Endothelial cell of umbilical vein (primary cell): Measurements from ENCODE around the gene ENAH. TPM values are rescaled to one million over a fixed set of nuclear protein-coding genes. Genes with fewer than 3 reads are reported as not detected.

Source experiments
- BruUV-seq: library from RNA; stranded (reverse); fragments of 400-500 nt; replicated peaks from 2 replicates; lab custom pipeline; 2021; lab: Mats Ljungman, UMichigan
- CTCF ChIA-PET: fragments of 300-600, 350-600 bp; sonication (Branson Sonifier 250); formaldehyde crosslinking; loops from one replicate; lab custom pipeline; 2021; ENCODE audit warnings: antibody characterized with exemption, inconsistent platforms; lab: Charles Lee
- POLR2A ChIA-PET: fragments of 300-600, 350-600 bp; sonication (Branson Sonifier 250); formaldehyde crosslinking; loops from one replicate; lab custom pipeline; 2021; ENCODE audit warnings: antibody characterized with exemption, inconsistent platforms; lab: Charles Lee
- DNase-seq: peaks from one replicate; pipeline ENCODE4 v3.0.0-alpha.2; 2011; ENCODE audit warnings: low read depth, low spot score
- FAIRE-seq: peaks from 2 replicates; lab custom pipeline; 2011; peaks lifted over from hg19 to GRCh38; lab: Jason Lieb, UNC
- H2AFZ ChIP-seq: 2 replicates; pipeline ENCODE4 v1.6.0; 2012; ENCODE audit warnings: low read depth, low read length, control low read depth, inconsistent platforms
- H3K27ac ChIP-seq: 2 replicates; pipeline ENCODE4 v1.5.1; 2011; ENCODE audit warnings: low read depth, mild to moderate bottlenecking, control low read depth, low read length, moderate library complexity; ENCODE audit not compliant: insufficient read depth
- H3K27me3 ChIP-seq, 2 experiments: 2 replicates each; pipeline versions ENCODE4 v1.6.0 to v1.6.1; 2011; ENCODE audit warnings: low read length in 2 of 2, mixed read lengths in 1 of 2; ENCODE audit not compliant: control insufficient read depth in 2 of 2, insufficient read depth in 2 of 2
- H3K36me3 ChIP-seq, 2 experiments: 2 replicates in 1 of 2; 3 replicates in 1 of 2; pipeline ENCODE4 v1.5.1; 2011; ENCODE audit warnings: low read length in 2 of 2, mild to moderate bottlenecking in 1 of 2, moderate library complexity in 1 of 2; ENCODE audit not compliant: control insufficient read depth in 2 of 2, insufficient read depth in 2 of 2; ENCODE audit errors: extremely low read depth in 1 of 2
- H3K4me1 ChIP-seq: 3 replicates; pipeline ENCODE4 v1.5.1; 2011; ENCODE audit warnings: mild to moderate bottlenecking, low read length; ENCODE audit not compliant: control insufficient read depth, insufficient read depth; ENCODE audit errors: extremely low read depth
- H3K4me2 ChIP-seq: 2 replicates; pipeline ENCODE4 v1.6.1; 2011; ENCODE audit warnings: low read length, control low read depth, mixed read lengths; ENCODE audit not compliant: insufficient read depth
- H3K4me3 ChIP-seq, 3 experiments: fragments of 200-600 bp in 1 of 3; sonication (generic), shearing (Covaris generic) in 1 of 3; replicated peaks in 1 of 3; 2 replicates each; pipeline ENCODE4 v1.5.1; 2011 to 2016; ENCODE audit warnings: control low read depth in 3 of 3, low read length in 3 of 3, mild to moderate bottlenecking in 2 of 3, inconsistent platforms in 1 of 3, low read depth in 1 of 3, moderate library complexity in 1 of 3; ENCODE audit not compliant: insufficient read depth in 1 of 3
- H3K79me2 ChIP-seq: 2 replicates; pipeline ENCODE4 v1.6.0; 2012; ENCODE audit warnings: low read length, inconsistent platforms; ENCODE audit not compliant: control insufficient read depth, insufficient read depth
- H3K9ac ChIP-seq: replicated peaks from 2 replicates; pipeline ENCODE3; 2011; ENCODE audit warnings: low read length, control low read depth; ENCODE audit not compliant: insufficient read depth; ENCODE audit errors: extremely low read depth
- H3K9me1 ChIP-seq: replicated peaks from 3 replicates; pipeline ENCODE4 v1.6.0; 2011; ENCODE audit warnings: mild to moderate bottlenecking, low read length; ENCODE audit not compliant: control insufficient read depth, insufficient read depth; ENCODE audit errors: extremely low read depth
- H3K9me3 ChIP-seq: replicated peaks from 2 replicates; pipeline ENCODE4 v1.5.1; 2012; ENCODE audit warnings: low read length, inconsistent platforms; ENCODE audit not compliant: control insufficient read depth, insufficient read depth
- H4K20me1 ChIP-seq: replicated peaks from 2 replicates; pipeline ENCODE3; 2011; ENCODE audit warnings: mild to moderate bottlenecking, low read length; ENCODE audit not compliant: control insufficient read depth, insufficient read depth; ENCODE audit errors: extremely low read depth
- CTCF ChIP-seq, 2 donors: IDR thresholded peaks; 1 replicate in 1 of 2; 2 replicates in 1 of 2; pipeline ENCODE4 v1.5.1; 2011; ENCODE audit warnings: low read length in 2 of 2, mild to moderate bottlenecking in 2 of 2, moderate library complexity in 2 of 2, control low read depth in 1 of 2, inconsistent platforms in 1 of 2, low read depth in 1 of 2; ENCODE audit not compliant: insufficient read depth in 1 of 2; ENCODE audit errors: extremely low read depth in 1 of 2
- EZH2 ChIP-seq: IDR thresholded peaks from 2 replicates; pipeline ENCODE4 v1.6.1; 2012; ENCODE audit warnings: borderline replicate concordance, low read depth, mild to moderate bottlenecking, moderate library complexity, low read length, inconsistent platforms; ENCODE audit not compliant: severe bottlenecking
- FOS ChIP-seq: IDR thresholded peaks from 2 replicates; pipeline ENCODE4 v1.6.1; 2011; ENCODE audit warnings: mild to moderate bottlenecking, low read length, moderate library complexity, borderline replicate concordance; ENCODE audit not compliant: insufficient read depth
- GATA2 ChIP-seq: IDR thresholded peaks from 2 replicates; pipeline ENCODE4 v1.7.0; 2011; ENCODE audit warnings: low read depth, mild to moderate bottlenecking, moderate library complexity, mixed read lengths, low read length; ENCODE audit not compliant: insufficient read length, insufficient read depth
- JUN ChIP-seq: IDR thresholded peaks from 2 replicates; pipeline ENCODE4 v1.6.1; 2011; ENCODE audit warnings: borderline replicate concordance, low read depth; ENCODE audit not compliant: insufficient read length, insufficient read depth
- MAX ChIP-seq: IDR thresholded peaks from 2 replicates; pipeline ENCODE4 v1.6.1; 2011; ENCODE audit not compliant: insufficient read depth, insufficient read length
- MYC ChIP-seq: IDR thresholded peaks from one replicate; pipeline ENCODE4 v1.6.1; 2011; ENCODE audit warnings: mild to moderate bottlenecking, low read depth, low read length
- POLR2A ChIP-seq: IDR thresholded peaks from 2 replicates; pipeline ENCODE4 v1.6.1; 2012; ENCODE audit warnings: low read depth, mild to moderate bottlenecking, control low read depth, low read length
- POLR2AphosphoS5 ChIP-seq: IDR thresholded peaks from 2 replicates; pipeline ENCODE4 v1.6.1; 2012; ENCODE audit warnings: low read depth, mild to moderate bottlenecking, control low read depth, low read length, moderate library complexity; ENCODE audit not compliant: insufficient read depth
- dilution Hi-C: fragments of 300-500 bp; cut with MboI; formaldehyde crosslinking; loops from one replicate; pipeline ENCODE4 v1.15.0; 2019; ENCODE audit warnings: low sequenced_read_pairs; ENCODE audit not compliant: extremely low pct_ligation_motif_present
- intact Hi-C: fragments of 100-400 bp; cut with micrococcal nuclease; formaldehyde crosslinking; loops from one replicate; pipeline ENCODE4 v1.10.0; 2022
- polyA plus RNA-seq, 4 experiments: library from polyadenylated mRNA; depleted of rRNA in 3 of 4; stranded (reverse) in 3 of 4; unstranded in 1 of 4; fragments of >200 nt; gene quantifications; 2 replicates each; pipeline versions ENCODE4 v1.2.1 to v1.2.3, GENCODE V29; 2011 to 2012; ENCODE audit warnings: missing spikeins in 1 of 4
- total RNA-seq: library from RNA; stranded (reverse); gene quantifications from 2 replicates; pipeline ENCODE4 v1.2.3, GENCODE V29; 2021

ENAH gene
- total and polyA plus RNA-seq, 2 donors (not counting 3 experiments of a cell fraction or from before 2014, with no cell fraction given) = 19.9 to 95.6 TPM

GRCh38 chr1:225448146-225448805 lies 204.6 kb downstream of the ENAH start:
- DNase-seq = no peak
- Histone ChIP-seq H4K20me1 (no peaks in the 10 kb centered on the region), H3K9me1 (no peaks in the 10 kb centered on the region), H3K4me2 (no peak overlapping the region), H3K9me3 (no peaks in the 10 kb centered on the region), H3K79me2 (no peaks in the 10 kb centered on the region), H3K4me3 (no peak overlapping the region), H3K9ac (no peak overlapping the region), H3K27ac (no peak overlapping the region), H3K4me1 (peaks cover 32% of the 10 kb centered on the region), H3K27me3 (peaks cover 2% of the 10 kb centered on the region in 2 experiments), H2AFZ (no peak overlapping the region), H3K36me3 (no peaks in the 10 kb centered on the region)
- CTCF ChIA-PET = interaction anchor here (1.4 kb wide), 1 partner anchor 26 kb away, joined by 4 read pairs; no protein-coding TSS in a partner anchor
- POLR2A ChIA-PET = no interaction called here
- TF ChIP-seq POLR2A (no peak), JUN (no peak), EZH2 (no peak), MAX (no peak), MYC (no peak), FOS (no peak), POLR2AphosphoS5 (no peak), CTCF (IDR thresholded peaks at IDR 0.05; ENCODE audit: extremely low read depth in 1 of 2, insufficient read depth in 1 of 2, low read depth in 1 of 2, low read length in 2 of 2) (no peak), GATA2 (no peak)
- intact Hi-C loops (no loop called here), dilution Hi-C loops (no loop called here)
- FAIRE-seq = no peak
- no TSS peak for BruUV-seq
